DOHH2 (cell line): ENCODE measurements around the gene CPOX.

Experiments used
- H3F3A ChIP-seq: fragments of 200-600 bp; sonication (generic), shearing (Covaris generic); 2 replicates; pipeline ENCODE4 v1.6.0; 2016; ENCODE audit warnings: antibody characterized with exemption, mild to moderate bottlenecking; ENCODE audit not compliant: control insufficient read depth, insufficient read depth
- H3K27ac ChIP-seq: fragments of 200-600 bp; sonication (generic); 2 replicates; pipeline ENCODE4 v1.5.1; 2014; ENCODE audit warnings: low read depth, mild to moderate bottlenecking, low read length, moderate library complexity
- H3K27me3 ChIP-seq: fragments of 200-600 bp; sonication (generic); 2 replicates; pipeline ENCODE4 v1.6.1; 2014; ENCODE audit warnings: mild to moderate bottlenecking, low read length, mixed read lengths; ENCODE audit not compliant: control insufficient read depth
- H3K36me3 ChIP-seq: fragments of 200-600 bp; sonication (generic); 2 replicates; pipeline ENCODE4 v1.6.1; 2014; ENCODE audit warnings: mild to moderate bottlenecking, low read length, moderate library complexity, mixed read lengths; ENCODE audit not compliant: control insufficient read depth
- H3K4me1 ChIP-seq: fragments of 200-600 bp; sonication (generic); 2 replicates; pipeline ENCODE4 v1.6.1; 2014; ENCODE audit warnings: mild to moderate bottlenecking, low read length, mixed read lengths; ENCODE audit not compliant: control insufficient read depth
- H3K4me2 ChIP-seq: fragments of 200-600 bp; sonication (generic); 2 replicates; pipeline ENCODE4 v1.6.0; 2014; ENCODE audit warnings: mild to moderate bottlenecking, low read length, moderate library complexity
- H3K4me3 ChIP-seq: fragments of 200-600 bp; sonication (generic); 2 replicates; pipeline ENCODE4 v1.5.1; 2014; ENCODE audit warnings: mild to moderate bottlenecking, low read length, mixed read lengths
- H3K79me2 ChIP-seq: fragments of 200-600 bp; sonication (generic); 2 replicates; pipeline ENCODE4 v1.6.1; 2014; ENCODE audit warnings: mild to moderate bottlenecking, low read length, mixed read lengths; ENCODE audit not compliant: control insufficient read depth
- H3K9me2 ChIP-seq: fragments of 200-600 bp; sonication (generic); replicated peaks from 2 replicates; pipeline ENCODE4 v1.6.1; 2014; ENCODE audit warnings: mild to moderate bottlenecking, low read length, mixed read lengths; ENCODE audit not compliant: control insufficient read depth
- H3K9me3 ChIP-seq: fragments of 200-600 bp; sonication (generic); 2 replicates; pipeline ENCODE4 v1.6.1; 2014; ENCODE audit warnings: antibody characterized with exemption, low read length, mixed read lengths; ENCODE audit not compliant: control insufficient read depth, insufficient read depth
- H4K20me1 ChIP-seq: fragments of 200-600 bp; sonication (generic); 2 replicates; pipeline ENCODE4 v1.6.0; 2014; ENCODE audit warnings: low read depth, mild to moderate bottlenecking, antibody characterized with exemption, low read length, moderate library complexity; ENCODE audit not compliant: control insufficient read depth, insufficient read depth
- EZH2phosphoT487 ChIP-seq: fragments of 200-600 bp; sonication (generic); IDR thresholded peaks from 2 replicates; pipeline ENCODE4 v1.6.1; 2017; ENCODE audit warnings: borderline replicate concordance, mild to moderate bottlenecking, antibody characterized with exemption, low read length, moderate library complexity, mixed read lengths
- TF ChIP-seq, protein P1 (sequence below): fragments of 200-600 bp; sonication (generic); IDR thresholded peaks from one replicate; pipeline ENCODE4 v1.5.1; 2014; ENCODE audit warnings: antibody characterized with exemption, mild to moderate bottlenecking, low read depth, low read length; ENCODE audit not compliant: poor library complexity, severe bottlenecking

CPOX gene

DNA sequence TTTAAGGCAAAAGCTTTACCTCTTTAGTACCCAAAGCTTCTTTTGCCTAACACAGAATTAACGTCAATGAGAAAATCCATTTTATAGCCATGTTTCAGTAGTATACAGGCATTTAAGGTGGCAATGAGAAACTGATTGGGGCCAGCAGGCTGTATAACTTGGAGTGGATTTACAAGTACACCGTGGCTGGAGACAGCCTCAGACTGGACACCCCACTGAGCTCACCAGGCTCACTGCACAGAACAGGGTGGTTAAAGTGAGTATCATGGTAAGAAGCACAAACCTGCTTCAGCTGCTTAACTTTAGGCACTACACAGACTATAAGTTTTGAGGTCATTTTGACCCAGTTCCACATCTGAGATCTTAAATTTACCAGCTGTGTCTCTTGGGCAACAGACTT is 8.9 kb downstream of the CPOX start:
- Histone ChIP-seq H3K27me3 (no peaks in the 10 kb centered on the region), H3K79me2 (no peaks in the 10 kb centered on the region), H3K9me2 (no peaks in the 10 kb centered on the region), H3K36me3 (peaks cover 72% of the 10 kb centered on the region), H3K4me1 (0 out of 2 replicates have a peak, but pooled peaks cover 3% of the 10 kb centered on the region), H3K27ac (no peak overlapping the region), H3K9me3 (no peaks in the 10 kb centered on the region), H3K4me2 (no peak overlapping the region), H4K20me1 (no peaks in the 10 kb centered on the region), H3K4me3 (no peak overlapping the region), H3F3A (no peaks in the 10 kb centered on the region)
- TF ChIP-seq, protein P1, sequence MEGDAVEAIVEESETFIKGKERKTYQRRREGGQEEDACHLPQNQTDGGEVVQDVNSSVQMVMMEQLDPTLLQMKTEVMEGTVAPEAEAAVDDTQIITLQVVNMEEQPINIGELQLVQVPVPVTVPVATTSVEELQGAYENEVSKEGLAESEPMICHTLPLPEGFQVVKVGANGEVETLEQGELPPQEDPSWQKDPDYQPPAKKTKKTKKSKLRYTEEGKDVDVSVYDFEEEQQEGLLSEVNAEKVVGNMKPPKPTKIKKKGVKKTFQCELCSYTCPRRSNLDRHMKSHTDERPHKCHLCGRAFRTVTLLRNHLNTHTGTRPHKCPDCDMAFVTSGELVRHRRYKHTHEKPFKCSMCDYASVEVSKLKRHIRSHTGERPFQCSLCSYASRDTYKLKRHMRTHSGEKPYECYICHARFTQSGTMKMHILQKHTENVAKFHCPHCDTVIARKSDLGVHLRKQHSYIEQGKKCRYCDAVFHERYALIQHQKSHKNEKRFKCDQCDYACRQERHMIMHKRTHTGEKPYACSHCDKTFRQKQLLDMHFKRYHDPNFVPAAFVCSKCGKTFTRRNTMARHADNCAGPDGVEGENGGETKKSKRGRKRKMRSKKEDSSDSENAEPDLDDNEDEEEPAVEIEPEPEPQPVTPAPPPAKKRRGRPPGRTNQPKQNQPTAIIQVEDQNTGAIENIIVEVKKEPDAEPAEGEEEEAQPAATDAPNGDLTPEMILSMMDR, result no peak
- no peak for TF ChIP-seq EZH2phosphoT487

DNA sequence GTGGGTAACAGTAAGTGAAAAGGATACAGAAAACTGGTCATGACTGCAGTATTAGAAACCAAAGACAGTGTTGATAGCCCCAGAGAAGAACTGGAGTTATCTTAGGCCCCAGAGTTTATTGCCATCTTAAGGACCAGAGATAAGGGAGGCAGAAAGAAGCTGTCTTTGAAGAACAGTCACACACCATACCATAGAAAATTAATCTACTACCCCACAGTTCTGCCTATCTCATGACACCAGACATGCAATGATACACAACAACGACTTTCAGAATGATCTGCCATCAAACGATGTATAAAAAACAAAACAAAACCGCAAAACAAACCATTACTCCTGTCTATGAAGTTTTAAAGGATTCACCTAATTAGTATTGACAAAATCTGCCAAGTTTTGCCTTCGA is 9.6 kb downstream of the CPOX start:
- Histone ChIP-seq H3K4me1 (no peaks in the 10 kb centered on the region), H3K27me3 (no peaks in the 10 kb centered on the region), H3K36me3 (peaks cover 72% of the 10 kb centered on the region), H3K4me2 (no peak overlapping the region), H3K27ac (no peak overlapping the region), H3K79me2 (no peaks in the 10 kb centered on the region), H3K9me3 (no peaks in the 10 kb centered on the region), H3F3A (no peaks in the 10 kb centered on the region), H3K9me2 (no peaks in the 10 kb centered on the region), H3K4me3 (no peak overlapping the region), H4K20me1 (no peaks in the 10 kb centered on the region)
- no peak for TF ChIP-seq EZH2phosphoT487
- TF ChIP-seq, protein P1, result no peak

GRCh38 chr3:98582042-98582441 is 11.4 kb downstream of the CPOX start:
- Histone ChIP-seq H3K79me2 (no peaks in the 10 kb centered on the region), H3K36me3 (peaks cover 77% of the 10 kb centered on the region), H4K20me1 (no peaks in the 10 kb centered on the region), H3F3A (no peaks in the 10 kb centered on the region), H3K4me2 (no peak overlapping the region), H3K4me1 (no peaks in the 10 kb centered on the region), H3K9me2 (no peaks in the 10 kb centered on the region), H3K27me3 (no peaks in the 10 kb centered on the region), H3K9me3 (no peaks in the 10 kb centered on the region), H3K27ac (no peak overlapping the region), H3K4me3 (no peak overlapping the region)
- TF ChIP-seq EZH2phosphoT487, result no peak
- TF ChIP-seq, protein P1, result no peak

GRCh38 chr3:98581474-98581873 is 11.9 kb downstream of the CPOX start:
- no peaks in the 10 kb centered on the region for H3F3A ChIP-seq
- H3K27me3 ChIP-seq, result no peaks in the 10 kb centered on the region
- no peaks in the 10 kb centered on the region for H3K9me3 ChIP-seq
- no peak overlapping the region for H3K27ac ChIP-seq
- TF ChIP-seq, protein P1, result no peak
- TF ChIP-seq EZH2phosphoT487, result no peak
- no peaks in the 10 kb centered on the region for H4K20me1 ChIP-seq
- H3K79me2 ChIP-seq, result no peaks in the 10 kb centered on the region
- H3K9me2 ChIP-seq, result no peaks in the 10 kb centered on the region
- H3K4me1 ChIP-seq, result no peaks in the 10 kb centered on the region
- peaks cover 76% of the 10 kb centered on the region for H3K36me3 ChIP-seq
- H3K4me3 ChIP-seq, result no peak overlapping the region
- no peak overlapping the region for H3K4me2 ChIP-seq
